Measurements from ENCODE around the gene R3HDM4.

DNA sequence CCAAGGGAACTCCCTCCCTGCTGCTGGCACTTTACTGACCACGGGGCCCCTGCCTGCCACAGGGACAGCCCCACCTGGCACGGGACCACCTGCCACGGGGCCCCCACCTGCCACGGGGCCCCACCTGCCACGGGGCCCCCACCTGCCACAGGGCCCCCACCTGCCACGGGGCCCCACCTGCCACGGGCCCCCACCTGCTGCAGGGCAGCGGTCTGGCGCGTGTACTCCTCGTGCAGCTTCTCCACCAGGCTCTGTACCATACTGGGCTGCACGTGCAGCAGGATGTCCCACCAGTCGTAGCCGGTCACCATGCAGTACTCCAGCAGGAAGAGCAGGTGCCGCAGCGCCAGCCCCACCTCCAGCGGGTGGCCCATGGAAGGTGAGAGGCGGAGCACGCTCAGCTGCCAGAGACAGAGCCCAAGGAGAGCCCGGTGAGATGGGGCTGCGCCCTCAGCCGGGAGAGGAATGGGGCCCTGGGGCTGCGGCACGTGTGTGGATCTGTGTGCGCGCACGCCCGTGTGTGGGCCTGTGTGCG is 36.2 kb downstream of the R3HDM4 start:
- TF ChIP-seq EZH2 (IDR thresholded peaks at IDR 0.05; ENCODE audit: low read depth) (no peak), CTCF (conservative IDR thresholded peaks at IDR 0.05) (no peak)

Data from PC-9 (cell line).